ENCODE data around the gene YTHDF2.
"Not testable (repeated sequence)": the region's sequence is repeated elsewhere in the genome, so short reads cannot be mapped to it uniquely, and the experiment has no call there.

YTHDF2 gene

DNA sequence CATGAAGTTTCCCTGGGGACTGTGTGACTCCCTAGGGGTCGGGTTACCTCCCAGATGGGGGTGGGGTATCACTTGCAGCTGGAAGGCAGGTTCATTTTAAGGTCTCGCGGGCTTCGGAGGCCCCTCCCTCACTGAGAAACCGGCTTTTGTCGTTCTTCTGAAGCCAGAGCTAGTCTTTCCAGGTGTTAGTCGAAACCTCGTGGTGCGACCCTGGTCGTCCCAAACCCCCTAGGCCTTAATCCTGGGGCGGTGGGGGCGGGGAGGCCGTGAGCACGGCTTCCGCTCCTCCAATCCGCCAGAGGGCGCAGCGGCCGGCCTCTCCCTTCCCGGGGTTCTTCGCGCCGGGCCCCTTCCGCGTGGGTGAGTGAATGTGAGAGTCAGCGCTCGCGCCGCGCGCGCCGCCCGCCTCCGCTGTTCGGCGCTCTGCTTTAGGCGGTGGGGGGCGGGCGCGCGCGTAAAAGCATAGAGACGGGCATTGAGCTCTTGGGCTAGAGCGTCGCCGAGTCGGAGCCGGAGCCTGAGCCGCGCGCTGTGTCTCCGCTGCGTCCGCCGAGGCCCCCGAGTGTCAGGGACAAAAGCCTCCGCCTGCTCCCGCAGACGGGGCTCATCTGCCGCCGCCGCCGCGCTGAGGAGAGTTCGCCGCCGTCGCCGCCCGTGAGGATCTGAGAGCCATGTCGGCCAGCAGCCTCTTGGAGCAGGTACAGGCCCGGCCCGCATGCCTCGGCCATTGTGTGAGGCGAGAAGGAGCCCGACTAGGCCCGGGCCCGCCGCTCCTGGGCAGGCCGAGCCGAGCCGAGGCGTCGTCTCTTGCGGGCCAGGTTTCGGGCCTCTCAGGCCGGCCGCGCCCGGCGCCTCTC lies at the start of gene YTHDF2:
YTHDF2 (plus strand) TSS at position 491 of the 857 bp plus-strand sequence; CDS start at position 672, 181 bp downstream.
- DNase-seq, result peak; percentile 99

DNA sequence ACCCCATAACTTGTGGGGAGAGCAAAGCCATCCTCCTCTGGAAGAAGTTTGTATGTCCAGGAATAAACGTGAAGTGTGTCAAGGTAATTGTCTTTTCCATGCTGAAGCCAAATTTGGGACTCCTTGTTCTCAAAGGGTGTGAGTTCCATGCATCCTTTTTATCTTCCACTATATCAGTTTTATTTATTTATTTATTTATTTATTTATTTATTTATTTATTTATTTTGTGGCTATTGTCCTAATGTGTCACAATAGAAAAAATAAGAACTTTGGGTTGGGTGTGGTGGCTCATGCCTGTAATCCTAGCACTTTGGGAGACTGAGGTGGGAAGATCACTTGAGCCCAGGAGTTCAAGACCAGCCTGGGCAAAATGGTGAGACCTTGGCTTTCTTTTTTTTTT lies 45.1 kb upstream of the YTHDF2 start:
- not testable (repeated sequence) for DNase-seq

DNA sequence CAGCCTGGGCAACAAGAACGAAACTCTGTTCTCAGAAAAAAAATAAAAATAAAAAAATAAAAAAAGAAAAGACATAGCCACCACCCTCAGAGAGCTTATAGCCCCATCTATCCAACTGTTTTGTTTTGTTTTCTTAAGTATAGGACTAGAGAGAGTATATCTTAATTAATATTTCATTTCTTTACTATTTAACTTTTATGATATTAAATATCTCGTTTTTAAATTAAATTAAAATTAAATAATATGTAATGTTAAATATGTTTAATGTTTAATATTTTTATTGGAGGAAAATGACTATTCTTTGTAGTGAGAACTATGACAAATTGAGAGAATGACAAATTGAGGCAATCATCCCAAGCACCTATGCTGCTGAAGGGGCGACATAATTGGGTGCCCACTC lies 33.1 kb upstream of the YTHDF2 start:
- DNase-seq, result no peak

DNA sequence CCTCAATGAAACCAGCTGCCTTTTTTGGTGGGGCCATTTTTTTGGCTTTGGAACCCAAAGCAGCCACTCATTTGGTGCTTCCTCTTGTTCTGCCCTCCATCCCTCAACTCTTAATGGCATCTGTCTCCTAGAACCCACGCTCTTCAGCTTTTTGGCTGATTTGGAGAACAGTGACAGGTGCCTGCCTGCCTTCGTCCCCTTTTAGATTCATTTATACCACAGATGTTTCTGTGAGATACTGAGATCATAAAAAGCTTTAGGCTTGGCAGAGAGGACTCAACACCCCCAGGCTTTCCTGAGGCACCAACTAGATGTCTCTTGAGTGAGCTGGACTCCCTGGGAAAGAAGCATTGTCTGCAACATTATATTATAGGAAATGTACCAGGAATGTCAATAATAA lies 20.4 kb upstream of the YTHDF2 start:
- no peak for DNase-seq

DNA sequence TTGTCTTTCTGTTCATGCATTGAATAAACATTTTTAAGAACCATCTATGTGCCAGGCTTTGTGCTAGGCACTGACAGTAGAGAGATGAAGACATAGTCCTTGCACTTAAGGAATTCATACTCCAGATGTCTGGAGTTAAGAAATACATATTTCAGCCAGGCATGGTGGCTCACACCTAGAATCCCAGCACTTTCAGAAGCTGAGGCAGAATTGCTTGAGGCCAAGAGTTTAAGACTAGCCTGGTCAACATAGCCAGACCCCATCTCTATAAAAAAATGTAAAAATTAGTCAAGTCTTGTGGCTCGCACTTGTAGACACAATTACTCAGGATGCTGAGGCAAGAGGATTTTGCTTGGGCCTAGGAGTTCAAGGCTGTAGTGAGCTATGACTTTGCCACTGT lies 18.6 kb upstream of the YTHDF2 start:
- DNase-seq, result no peak

DNA sequence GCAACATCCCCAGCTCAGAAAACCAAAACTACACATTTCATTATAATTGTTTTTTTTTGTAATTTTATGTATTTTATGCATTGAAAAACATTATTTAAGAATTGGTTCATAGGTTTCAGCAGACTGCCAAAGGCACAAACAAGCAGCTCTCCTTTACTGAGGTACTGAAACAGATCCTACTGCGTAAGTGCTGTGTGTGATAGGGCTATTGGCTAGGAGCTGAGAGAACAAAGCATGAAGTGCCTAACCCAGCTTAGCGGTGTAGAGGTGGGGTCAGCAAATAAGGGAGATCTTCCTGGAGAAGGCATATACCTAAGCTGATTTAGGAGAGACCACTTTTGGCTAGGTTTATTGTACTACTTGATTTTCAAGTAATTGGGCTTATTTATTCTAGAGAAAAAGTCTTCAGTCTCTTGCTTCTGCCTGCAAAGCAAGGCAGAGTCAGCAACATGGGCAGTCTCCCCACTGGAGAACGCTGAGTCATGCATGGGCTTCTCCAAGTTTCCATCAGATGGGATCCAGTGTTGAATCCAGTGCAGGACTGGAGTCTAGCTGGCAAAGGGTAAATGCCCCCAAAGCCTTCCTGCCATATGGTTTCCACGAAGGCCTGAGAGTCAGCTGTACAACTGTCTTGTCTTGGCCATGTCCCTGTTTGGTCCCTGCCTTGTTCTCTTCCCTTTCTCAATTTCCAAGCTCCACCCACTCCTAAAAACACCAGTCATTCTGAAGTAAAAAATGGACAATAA lies 18.0 kb upstream of the YTHDF2 start:
- no peak for DNase-seq

DNA sequence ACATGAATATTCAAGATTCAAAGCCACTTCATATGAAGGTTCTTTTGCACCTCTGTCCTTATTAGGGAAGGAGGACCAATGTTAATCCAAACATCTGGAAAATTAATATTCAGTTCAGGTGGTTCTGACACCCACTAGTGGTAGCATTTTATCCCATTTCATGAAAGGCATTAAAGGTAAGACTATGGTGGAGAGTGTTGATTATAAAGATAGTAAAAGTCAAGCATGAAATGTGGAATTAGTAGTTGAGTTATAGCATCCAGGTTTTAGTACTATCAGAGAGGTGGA lies 17.5 kb upstream of the YTHDF2 start:
- no peak for DNase-seq

DNA sequence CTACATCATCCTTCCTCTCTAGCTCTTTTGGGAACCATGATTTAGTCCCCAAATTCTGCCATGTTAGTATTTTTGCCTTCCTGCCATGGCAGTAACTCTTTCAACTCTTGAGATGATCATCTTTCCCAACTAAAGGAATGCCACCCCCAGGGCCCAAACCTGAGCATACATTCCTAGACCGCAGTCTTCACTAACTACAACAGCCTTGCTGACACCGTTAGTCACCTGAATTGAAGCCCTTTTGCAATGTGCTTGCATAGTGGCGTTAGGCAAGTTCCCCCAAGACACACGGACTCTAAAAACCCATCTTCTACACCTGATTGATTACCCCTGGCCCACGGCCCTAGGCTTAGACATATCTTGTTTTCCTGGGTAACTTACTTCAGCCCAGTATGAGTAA lies 16.4 kb upstream of the YTHDF2 start:
- DNase-seq, result no peak

DNA sequence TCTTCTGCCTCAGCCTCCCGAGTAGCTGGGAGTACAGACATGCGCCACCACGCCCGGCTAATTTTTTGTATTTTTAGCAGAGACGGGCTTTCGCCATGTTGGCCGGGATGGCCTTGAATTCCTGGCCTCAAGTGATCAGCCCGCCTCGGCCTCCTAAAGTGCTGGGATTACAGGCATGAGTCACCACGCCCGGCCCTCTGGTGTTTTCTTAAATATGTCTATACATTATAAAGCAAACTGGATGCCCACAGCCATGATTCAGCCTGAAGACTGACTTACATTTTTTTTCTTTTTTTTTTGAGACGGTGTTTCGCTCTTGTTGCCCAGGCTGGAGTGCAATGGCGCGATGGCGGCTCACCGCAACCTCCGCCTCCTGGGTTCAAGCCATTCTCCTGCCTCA lies 14.8 kb upstream of the YTHDF2 start:
- not testable (repeated sequence) for DNase-seq

DNA sequence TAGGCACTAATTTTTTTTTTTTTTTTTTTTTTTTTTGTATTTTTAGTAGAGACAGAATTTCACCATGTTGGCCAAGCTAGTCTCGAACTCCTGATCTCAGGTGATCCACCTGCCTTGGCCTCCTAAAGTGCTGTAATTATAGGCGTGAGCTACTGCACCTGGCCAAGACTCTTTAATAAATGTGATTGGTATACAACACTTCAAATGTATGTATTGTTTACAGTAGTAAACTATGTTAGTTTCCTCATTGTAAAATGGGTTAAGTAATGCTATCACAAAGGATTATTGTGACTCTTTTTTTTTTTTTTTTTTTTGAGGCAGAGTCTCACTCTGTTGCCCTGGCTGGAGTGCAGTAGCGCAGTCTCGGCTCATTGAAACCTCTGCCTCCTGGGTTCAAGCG lies 11.4 kb upstream of the YTHDF2 start:
- DNase-seq, result not testable (repeated sequence)

DNA sequence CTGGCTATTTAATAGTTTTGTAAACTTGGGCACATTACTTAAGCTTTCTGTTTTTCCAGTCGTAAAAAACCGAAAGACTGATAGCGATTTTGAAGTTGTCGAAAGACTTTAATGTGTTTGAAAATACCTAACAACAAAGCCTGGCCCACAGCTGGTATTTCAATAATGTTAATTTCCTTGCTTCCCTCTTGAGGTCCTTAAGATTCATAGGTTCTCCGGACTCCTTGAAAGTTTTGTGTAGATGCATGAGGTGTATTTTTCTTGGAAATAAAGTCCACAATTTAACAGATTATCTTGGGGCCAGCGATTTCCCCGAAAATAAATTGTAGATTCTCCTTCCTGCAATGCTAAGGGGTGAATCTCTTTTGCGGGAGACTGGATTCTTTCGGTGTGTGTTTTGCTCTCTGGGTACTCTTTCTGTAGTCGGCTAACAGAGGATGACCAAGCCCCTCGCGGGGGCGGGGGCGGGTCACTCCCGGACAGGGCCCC lies 735 bp upstream of the YTHDF2 start:
- no peak for DNase-seq

DNA sequence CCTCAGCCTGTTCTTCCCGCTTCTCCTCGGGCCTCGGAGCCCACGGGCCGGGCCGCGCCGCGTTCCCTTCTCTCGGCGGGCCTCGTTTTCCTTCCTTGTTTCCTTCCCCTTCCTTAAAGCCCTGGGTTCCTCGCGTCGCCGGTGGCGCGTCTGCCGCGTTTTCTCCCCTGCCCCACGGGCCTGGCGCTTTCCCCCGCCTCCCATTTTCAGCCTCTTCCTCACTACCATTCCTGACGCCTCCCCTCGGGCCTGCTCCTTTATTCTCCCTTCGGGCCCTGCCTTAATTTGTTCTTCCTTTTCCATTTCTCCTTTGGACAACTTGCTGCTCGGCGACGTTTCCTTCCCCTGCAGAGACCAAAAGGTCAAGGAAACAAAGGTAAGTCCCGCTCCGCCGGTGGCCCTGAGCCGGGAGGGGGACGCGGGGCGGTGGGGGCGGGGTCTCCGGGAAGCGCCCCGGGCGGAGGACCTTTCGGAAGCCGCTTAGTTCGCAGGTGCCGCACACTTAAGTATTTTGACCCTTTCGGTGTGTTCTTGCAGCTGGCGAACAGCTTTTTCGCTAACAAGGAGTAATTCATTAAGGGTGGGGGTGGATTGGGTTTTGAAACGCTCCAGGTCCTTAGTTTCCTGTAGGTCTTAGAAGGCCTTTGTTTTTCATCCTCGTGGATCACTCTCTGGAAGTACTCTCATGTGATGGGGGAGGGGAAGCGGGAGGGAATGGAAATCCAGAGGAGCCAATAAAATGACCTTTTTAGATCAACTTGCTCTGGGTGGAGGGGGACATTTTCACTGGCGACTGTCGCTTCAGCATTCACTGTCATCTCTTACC lies 780 bp downstream of the YTHDF2 start:
- peak; percentile 67 for DNase-seq

DNA sequence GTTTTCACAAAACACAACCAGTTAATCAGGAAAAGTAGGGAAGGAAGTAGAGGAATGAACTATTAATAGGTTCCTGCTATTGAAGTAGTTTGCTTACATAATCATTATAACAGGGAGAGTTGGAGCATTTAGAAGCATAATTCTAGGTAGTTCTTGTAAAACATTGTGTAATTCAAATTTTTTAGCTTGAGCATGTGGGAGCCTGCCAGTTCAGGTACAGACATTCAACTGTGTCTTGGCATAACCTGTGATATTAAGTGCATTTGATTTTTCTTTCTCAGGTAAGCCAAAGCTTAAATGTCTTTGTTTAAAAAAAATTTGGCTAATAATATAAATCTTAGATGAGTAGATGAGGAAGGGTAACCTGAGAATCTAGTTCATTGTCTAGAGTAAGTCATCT lies 3.4 kb downstream of the YTHDF2 start:
- no peak for DNase-seq

DNA sequence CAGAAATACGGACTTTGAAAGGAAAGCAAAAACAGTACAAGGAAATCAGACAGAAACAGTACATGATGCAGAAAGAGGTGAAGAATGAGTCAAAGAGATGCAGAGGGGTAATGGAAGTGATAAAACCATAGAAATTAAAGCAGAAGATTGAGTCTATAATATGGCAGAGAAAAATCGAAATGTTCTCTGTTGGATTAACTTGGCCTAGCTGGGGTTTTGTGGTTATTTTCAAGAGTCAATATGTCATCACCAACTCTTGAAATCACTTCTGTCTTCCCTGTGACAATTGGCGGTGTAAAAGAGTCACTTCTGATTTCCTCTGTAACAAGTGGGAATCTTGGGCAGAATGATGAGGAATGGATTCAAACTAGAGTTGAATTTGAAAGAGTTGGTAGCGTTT lies 7.4 kb downstream of the YTHDF2 start:
- DNase-seq, result no peak

DNA sequence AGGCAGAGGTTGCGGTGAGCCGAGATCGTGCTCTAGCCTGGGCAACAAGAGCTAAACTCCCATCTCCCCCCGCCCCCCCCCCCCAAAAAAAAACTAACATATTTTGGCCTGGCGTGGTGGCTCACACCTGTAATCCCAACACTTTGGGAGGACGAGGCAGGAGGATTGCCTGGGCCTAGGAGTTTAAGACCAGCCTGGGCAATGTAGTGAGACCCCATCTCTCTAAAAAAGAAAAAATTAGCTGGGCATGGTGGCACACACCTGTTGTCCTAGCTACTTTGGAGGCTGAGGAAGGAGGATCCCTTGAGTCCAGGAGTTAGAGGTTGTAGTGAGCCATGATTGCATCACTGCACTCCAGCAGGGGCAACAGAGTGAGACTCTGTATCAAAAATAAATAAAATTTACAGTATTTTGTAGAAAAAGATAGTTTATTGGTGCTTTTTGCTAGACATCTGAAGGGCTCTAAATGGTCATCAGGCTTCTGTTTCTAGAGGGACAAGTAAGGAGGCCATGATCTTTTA lies 9.0 kb downstream of the YTHDF2 start:
- DNase-seq, result no peak

DNA sequence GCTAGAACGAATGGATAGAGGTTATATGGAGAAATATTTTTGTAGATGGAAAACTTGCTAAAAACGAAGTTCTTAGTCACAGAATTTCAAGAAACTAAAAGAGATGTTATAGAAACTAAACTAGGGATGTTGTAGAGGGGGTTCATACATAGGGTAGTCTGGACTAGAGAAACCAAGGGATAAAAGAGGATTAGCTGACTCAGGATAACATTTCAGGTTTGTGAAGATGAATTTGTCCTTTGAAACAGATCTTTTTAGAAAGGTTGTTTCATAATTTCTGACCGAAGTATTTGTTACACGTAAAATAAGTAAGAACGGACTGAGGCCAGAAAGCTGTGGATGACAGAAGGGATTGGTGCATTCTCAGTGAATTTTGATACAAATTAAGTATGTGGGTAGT lies 13.6 kb downstream of the YTHDF2 start:
- no peak for DNase-seq

DNA sequence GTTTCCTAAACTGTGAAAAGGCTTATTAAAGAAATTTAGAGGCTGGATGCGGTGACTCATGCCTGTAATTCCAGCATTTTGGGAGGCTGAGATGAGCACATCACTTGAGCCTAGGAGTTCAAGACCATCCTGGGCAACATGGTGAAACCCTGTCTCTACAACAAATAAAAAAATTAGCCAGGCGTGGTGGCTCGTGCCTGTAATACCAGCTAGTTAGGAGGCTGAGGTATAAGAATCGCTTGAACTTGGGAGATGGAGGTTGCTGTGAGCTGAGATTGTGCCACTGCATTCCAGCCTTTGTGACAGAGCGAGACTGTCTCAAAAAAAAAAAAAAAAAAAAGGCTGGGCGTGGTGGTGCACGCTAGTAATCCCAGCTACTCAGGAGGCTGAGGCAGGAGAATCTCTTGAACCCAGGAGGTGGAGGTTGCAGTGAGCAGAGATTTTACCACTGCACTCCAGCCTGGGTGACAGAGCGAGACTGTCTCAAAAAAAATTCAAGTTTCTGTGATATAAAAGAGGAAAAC lies 14.1 kb downstream of the YTHDF2 start:
- DNase-seq, result not testable (repeated sequence)

DNA sequence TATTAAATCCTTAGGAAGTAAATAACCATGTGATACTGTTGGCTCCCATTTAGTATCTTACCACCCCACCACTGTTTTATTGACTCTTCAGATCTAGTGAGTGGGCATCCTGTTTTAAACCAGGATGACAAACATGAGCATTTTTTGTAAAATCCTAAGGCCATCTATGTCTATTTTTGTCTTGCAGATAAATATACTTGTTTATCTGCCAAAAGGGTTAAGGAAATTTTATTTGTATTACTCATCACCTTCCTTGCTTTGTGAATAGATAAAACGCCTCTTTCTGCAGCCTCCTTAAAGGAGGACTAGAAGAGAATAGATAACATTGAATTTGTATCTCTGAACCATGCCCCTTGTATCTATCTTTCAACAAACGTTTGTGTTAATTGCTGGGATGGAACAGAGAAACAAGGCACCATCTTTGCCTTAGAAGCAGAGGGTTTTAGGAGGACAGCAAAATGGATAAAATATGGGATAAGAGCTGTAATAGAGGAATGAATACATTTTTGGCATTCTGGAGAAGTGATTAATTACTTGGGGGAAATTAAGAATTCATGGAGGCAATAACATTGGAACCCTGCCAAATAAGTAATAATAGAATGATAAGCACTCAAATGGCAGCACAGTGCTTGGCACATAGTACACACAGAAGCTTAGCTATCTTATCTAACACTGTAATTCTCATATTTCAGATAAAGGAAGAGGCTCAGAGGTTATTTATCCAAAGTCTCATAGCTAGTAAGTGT lies 14.7 kb downstream of the YTHDF2 start:
- no peak for DNase-seq

DNA sequence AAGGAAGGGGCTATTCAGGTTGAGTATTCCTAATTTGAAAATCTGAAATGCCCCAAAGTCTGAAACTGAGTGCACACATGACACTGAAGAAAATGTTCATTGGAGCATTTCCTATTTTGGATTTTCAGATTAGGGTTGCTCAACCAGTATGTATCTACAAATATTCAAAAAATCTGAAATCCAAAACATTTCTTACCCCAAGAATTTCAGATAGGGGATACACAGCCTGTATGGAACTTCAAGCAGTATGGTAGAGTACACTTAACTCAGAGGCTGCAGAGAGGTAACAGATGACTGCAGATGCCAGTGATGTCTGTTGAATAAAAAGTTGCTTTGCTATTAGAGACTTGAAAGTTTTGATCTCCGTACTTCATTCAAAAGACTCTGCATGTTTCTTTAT lies 19.0 kb downstream of the YTHDF2 start:
- DNase-seq, result no peak

DNA sequence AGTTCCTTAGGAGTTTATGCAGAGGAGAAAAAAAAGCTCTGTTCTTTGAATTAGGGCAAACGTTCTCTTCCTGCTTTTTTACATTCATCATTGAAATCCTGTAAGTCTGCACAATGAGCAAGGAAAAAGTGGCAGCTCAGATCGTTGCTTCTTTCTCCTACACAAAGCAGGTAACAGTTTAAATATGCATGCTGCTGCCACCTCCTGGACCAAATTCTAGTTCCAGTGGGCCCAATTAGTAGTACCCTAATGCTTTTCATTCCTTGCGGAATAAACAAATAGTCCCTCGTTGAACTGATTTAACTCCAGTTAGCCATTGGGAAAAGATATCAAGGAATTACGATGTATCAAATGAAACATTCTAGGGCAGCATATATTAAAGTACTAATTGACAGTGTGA lies 20.1 kb downstream of the YTHDF2 start:
- DNase-seq, result no peak

DNA sequence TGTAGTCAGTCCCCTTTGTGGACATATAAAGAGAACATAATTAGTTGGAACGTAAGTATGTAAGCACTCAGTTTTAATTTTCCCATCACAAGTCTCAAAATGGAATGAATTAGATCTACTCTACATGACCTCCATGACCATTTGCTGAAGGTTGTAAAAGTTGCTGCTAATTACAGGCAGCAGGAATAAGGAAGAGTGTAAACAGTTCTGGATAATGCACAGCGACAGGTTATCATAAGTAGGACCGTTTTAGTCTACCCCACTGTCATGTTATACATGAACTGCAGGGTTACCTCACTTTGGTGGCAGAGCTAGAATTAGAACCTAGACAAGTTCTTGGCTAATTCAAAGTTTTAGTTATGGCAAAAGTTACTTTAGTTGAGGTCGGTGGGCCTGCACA lies 21.7 kb downstream of the YTHDF2 start:
- DNase-seq, result no peak

DNA sequence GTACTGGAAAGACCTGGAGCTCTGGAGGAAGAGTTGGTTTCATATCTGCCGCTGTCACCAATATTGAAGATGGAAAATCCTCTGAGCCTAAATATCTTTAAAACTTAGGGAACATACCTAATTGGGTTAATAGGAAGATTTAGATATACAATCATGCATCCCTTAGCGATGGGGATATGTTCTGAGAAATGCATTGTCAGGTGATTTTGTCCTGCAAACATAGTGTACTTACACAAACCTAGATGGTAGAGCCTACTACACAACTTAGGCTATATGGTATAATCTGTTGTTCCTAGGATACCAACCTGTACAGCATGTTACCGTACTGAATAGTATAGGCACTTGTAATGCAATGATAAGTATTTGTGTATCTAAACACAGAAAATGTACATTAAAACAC lies 22.5 kb downstream of the YTHDF2 start:
- no peak for DNase-seq

All from stimulated activated CD8-positive, alpha-beta memory T cell treated with anti-CD3 and anti-CD28 coated beads, Interleukin-4, amount 100 ng/mL, for 48 hours (primary cell).